Neural cell (in vitro differentiated cells): Measurements from ENCODE around the gene PARD3B. TPM values are rescaled to one million over a fixed set of nuclear protein-coding genes. Genes with fewer than 3 reads are reported as not detected.
A peak's percentile ranks its signal among the peaks of the same experiment; 100 is the strongest.
"Not testable (repeated sequence)": the region's sequence is repeated elsewhere in the genome, so short reads cannot be mapped to it uniquely, and the experiment has no call there.

Experiments used
- H2AFZ ChIP-seq: fragments of 200-600, 300-800 bp; sonication (generic), shearing (Covaris generic); 2 replicates; pipeline ENCODE4 v1.6.0; 2014; ENCODE audit warnings: low read depth, mild to moderate bottlenecking, antibody characterized with exemption, low read length, moderate library complexity
- H3F3A ChIP-seq: fragments of 200-600 bp; shearing (Covaris generic); 2 replicates; pipeline ENCODE4 v1.6.1; 2016; ENCODE audit warnings: mild to moderate bottlenecking, moderate library complexity, mixed read lengths, antibody characterized with exemption, low read length; ENCODE audit not compliant: insufficient read depth, poor library complexity, severe bottlenecking
- H3K27ac ChIP-seq: fragments of 200-600, 300-800 bp; sonication (generic), shearing (Covaris generic); 2 replicates; pipeline ENCODE4 v1.5.1; 2014; ENCODE audit warnings: mild to moderate bottlenecking, low read length, moderate library complexity
- H3K27me3 ChIP-seq: fragments of 300-800, 200-600 bp; sonication (generic), shearing (Covaris generic); 2 replicates; pipeline ENCODE4 v1.6.0; 2014; ENCODE audit warnings: mild to moderate bottlenecking, low read depth, low read length, moderate library complexity; ENCODE audit not compliant: insufficient read depth
- H3K36me3 ChIP-seq: fragments of 300-800, 200-600 bp; sonication (generic), shearing (Covaris generic); 2 replicates; pipeline ENCODE4 v1.5.1; 2014; ENCODE audit warnings: mild to moderate bottlenecking, antibody characterized with exemption, low read length, moderate library complexity; ENCODE audit not compliant: insufficient read depth
- H3K4me2 ChIP-seq: fragments of 300-800, 200-600 bp; sonication (generic), shearing (Covaris generic); 2 replicates; pipeline ENCODE4 v1.6.0; 2014; ENCODE audit warnings: mild to moderate bottlenecking, low read length
- H3K4me3 ChIP-seq: fragments of 300-800, 200-600 bp; sonication (generic), shearing (Covaris generic); 2 replicates; pipeline ENCODE4 v1.5.1; 2014; ENCODE audit warnings: mild to moderate bottlenecking, low read length, moderate library complexity
- H3K79me2 ChIP-seq: fragments of 200-600 bp; shearing (Covaris generic); replicated peaks from 2 replicates; pipeline ENCODE4 v1.6.0; 2014; ENCODE audit warnings: mild to moderate bottlenecking, low read length, moderate library complexity; ENCODE audit not compliant: insufficient read depth
- H3K9ac ChIP-seq: fragments of 300-800, 200-600 bp; sonication (generic), shearing (Covaris generic); 2 replicates; pipeline ENCODE4 v1.6.1; 2016; ENCODE audit warnings: mild to moderate bottlenecking, low read length, mixed read lengths
- H3K9me2 ChIP-seq: fragments of 200-600 bp; shearing (Covaris generic); 2 replicates; pipeline ENCODE4 v1.6.1; 2016; ENCODE audit warnings: mild to moderate bottlenecking, low read length, mixed read lengths; ENCODE audit not compliant: insufficient read depth
- H3K9me3 ChIP-seq: fragments of 200-600, 300-800 bp; sonication (generic), shearing (Covaris generic); 2 replicates; pipeline ENCODE4 v1.6.1; 2016; ENCODE audit warnings: mild to moderate bottlenecking, mixed run types, low read length, moderate library complexity, mixed read lengths
- H4K20me1 ChIP-seq: fragments of 200-600 bp; shearing (Covaris generic); 2 replicates; pipeline ENCODE4 v1.6.1; 2016; ENCODE audit warnings: mild to moderate bottlenecking, mixed run types; ENCODE audit not compliant: insufficient read depth
- CTCF ChIP-seq: fragments of 450-650 bp; IDR thresholded peaks from 2 replicates; pipeline ENCODE4 v1.5.1; 2014; ENCODE audit warnings: antibody characterized with exemption, mild to moderate bottlenecking, moderate library complexity; ENCODE audit not compliant: poor library complexity, severe bottlenecking
- EP300 ChIP-seq: fragments of 450-650 bp; conservative IDR thresholded peaks from 2 replicates; pipeline ENCODE4 v1.6.1; 2014; ENCODE audit warnings: antibody characterized with exemption, mild to moderate bottlenecking, moderate library complexity; ENCODE audit not compliant: poor library complexity, severe bottlenecking
- EZH2 ChIP-seq: fragments of 200-600, 300-800 bp; shearing (Covaris generic), sonication (generic); IDR thresholded peaks from 2 replicates; pipeline ENCODE4 v1.6.1; 2014; ENCODE audit warnings: antibody characterized with exemption, low read length, borderline replicate concordance, mild to moderate bottlenecking; ENCODE audit not compliant: insufficient read depth, poor library complexity, severe bottlenecking
- MXI1 ChIP-seq: fragments of 450-650 bp; conservative IDR thresholded peaks from 2 replicates; pipeline ENCODE4 v1.6.1; 2014; ENCODE audit warnings: antibody characterized with exemption, mild to moderate bottlenecking; ENCODE audit not compliant: poor library complexity, severe bottlenecking
- POLR2AphosphoS5 ChIP-seq: IDR thresholded peaks from 2 replicates; pipeline ENCODE4 v1.6.1; 2012
- RAD21 ChIP-seq: fragments of 450-650 bp; conservative IDR thresholded peaks from 2 replicates; pipeline ENCODE4 v1.6.1; 2014; ENCODE audit warnings: antibody characterized with exemption, mild to moderate bottlenecking, moderate library complexity
- SMC3 ChIP-seq: fragments of 450-650 bp; conservative IDR thresholded peaks from 2 replicates; pipeline ENCODE4 v1.6.1; 2014; ENCODE audit warnings: antibody characterized with exemption, mild to moderate bottlenecking, moderate library complexity; ENCODE audit not compliant: poor library complexity
- TAF1 ChIP-seq: IDR thresholded peaks from 2 replicates; pipeline ENCODE4 v1.6.1; 2012; ENCODE audit warnings: low read depth
- polyA plus RNA-seq: library from polyadenylated mRNA; depleted of rRNA; stranded (reverse); fragments of >200 nt; gene quantifications from 2 replicates; pipeline ENCODE4 v1.2.3, GENCODE V29; 2014
- TF ChIP-seq, protein P1 (sequence below): IDR thresholded peaks from 2 replicates; pipeline ENCODE4 v1.6.1; 2012; ENCODE audit warnings: borderline replicate concordance

Gene PARD3B
- polyA plus RNA-seq, 1 donor from 2014 or later, result 0.54 TPM

GRCh38 chr2:205484764-205485163, 939.5 kb downstream of the PARD3B start:
- Histone ChIP-seq H3K79me2 (no peaks in the 10 kb centered on the region), H4K20me1 (no peaks in the 10 kb centered on the region), H3K36me3 (no peaks in the 10 kb centered on the region), H3K27me3 (no peaks in the 10 kb centered on the region), H3K4me2 (peak overlapping the region; percentile 27), H3K4me3 (peak overlapping the region; percentile 50), H3F3A (peaks cover 23% of the 10 kb centered on the region), H3K9me3 (no peaks in the 10 kb centered on the region), H3K9me2 (no peaks in the 10 kb centered on the region), H3K27ac (peak overlapping the region; percentile 92), H2AFZ (no peak overlapping the region), H3K9ac (peak overlapping the region; percentile 63)
- TF ChIP-seq CTCF, result no peak
- TF ChIP-seq POLR2AphosphoS5, result peak; percentile 95
- no peak for TF ChIP-seq TAF1
- TF ChIP-seq RAD21, result peak; percentile 55
- TF ChIP-seq SMC3, result peak; percentile 53
- TF ChIP-seq, protein P1, sequence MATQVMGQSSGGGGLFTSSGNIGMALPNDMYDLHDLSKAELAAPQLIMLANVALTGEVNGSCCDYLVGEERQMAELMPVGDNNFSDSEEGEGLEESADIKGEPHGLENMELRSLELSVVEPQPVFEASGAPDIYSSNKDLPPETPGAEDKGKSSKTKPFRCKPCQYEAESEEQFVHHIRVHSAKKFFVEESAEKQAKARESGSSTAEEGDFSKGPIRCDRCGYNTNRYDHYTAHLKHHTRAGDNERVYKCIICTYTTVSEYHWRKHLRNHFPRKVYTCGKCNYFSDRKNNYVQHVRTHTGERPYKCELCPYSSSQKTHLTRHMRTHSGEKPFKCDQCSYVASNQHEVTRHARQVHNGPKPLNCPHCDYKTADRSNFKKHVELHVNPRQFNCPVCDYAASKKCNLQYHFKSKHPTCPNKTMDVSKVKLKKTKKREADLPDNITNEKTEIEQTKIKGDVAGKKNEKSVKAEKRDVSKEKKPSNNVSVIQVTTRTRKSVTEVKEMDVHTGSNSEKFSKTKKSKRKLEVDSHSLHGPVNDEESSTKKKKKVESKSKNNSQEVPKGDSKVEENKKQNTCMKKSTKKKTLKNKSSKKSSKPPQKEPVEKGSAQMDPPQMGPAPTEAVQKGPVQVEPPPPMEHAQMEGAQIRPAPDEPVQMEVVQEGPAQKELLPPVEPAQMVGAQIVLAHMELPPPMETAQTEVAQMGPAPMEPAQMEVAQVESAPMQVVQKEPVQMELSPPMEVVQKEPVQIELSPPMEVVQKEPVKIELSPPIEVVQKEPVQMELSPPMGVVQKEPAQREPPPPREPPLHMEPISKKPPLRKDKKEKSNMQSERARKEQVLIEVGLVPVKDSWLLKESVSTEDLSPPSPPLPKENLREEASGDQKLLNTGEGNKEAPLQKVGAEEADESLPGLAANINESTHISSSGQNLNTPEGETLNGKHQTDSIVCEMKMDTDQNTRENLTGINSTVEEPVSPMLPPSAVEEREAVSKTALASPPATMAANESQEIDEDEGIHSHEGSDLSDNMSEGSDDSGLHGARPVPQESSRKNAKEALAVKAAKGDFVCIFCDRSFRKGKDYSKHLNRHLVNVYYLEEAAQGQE, result peak; percentile 77
- TF ChIP-seq MXI1, result no peak
- TF ChIP-seq EZH2, result no peak
- peak; percentile 99 for TF ChIP-seq EP300

DNA sequence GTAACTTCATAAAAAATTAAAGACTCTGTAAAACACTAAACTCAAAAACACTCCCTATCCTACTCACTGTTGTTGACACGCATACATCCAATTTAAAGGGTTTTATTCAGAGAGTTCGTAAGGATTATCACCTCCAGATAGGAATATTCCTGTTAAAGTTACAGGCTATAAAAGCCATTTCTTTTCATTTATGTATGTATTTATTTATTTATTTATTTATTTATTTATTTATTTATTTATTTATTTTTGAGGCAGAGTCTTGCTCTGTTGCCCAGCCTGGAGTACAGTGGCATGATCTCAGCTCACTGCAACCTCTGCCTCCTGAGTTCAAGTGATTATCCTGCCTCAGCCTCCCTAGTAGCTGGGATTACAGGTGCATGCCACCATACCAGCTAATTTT, 948.3 kb downstream of the PARD3B start:
- H3K9me3 ChIP-seq, H4K20me1 ChIP-seq, H3F3A ChIP-seq, H3K9ac ChIP-seq, H3K79me2 ChIP-seq, H3K27ac ChIP-seq, H3K36me3 ChIP-seq, H3K4me2 ChIP-seq, H3K9me2 ChIP-seq, H3K27me3 ChIP-seq, H2AFZ ChIP-seq, H3K4me3 ChIP-seq: not testable (repeated sequence)
